COR-L47 (cell line): ENCODE data around the gene CLEC16A.
"Not testable (repeated sequence)": the region's sequence is repeated elsewhere in the genome, so short reads cannot be mapped to it uniquely, and the experiment has no call there.

Experiments
- DNase-seq: peaks from one replicate; lab custom pipeline; 2025; lab: John Stamatoyannopoulos, UW

Gene CLEC16A

DNA sequence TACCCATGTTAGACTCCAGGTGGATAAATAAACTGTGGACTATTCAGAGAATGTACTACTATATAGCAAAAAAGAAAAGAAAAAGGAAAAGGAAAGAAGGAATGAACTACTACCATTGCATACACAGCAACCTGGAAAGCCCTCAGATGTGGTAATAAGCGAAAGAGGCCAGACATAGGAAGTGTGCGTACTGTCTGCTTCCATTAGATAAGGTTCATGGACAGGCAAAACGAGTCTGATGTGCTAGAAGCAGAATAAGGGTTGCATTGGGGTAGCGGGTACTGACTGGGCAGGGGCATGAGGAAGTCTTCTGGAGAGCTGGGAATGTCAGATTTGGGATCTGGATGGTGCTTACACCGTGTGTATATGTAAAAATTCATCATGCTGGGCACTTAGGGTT is 21.8 kb downstream of the CLEC16A start:
- DNase-seq: no peak

DNA sequence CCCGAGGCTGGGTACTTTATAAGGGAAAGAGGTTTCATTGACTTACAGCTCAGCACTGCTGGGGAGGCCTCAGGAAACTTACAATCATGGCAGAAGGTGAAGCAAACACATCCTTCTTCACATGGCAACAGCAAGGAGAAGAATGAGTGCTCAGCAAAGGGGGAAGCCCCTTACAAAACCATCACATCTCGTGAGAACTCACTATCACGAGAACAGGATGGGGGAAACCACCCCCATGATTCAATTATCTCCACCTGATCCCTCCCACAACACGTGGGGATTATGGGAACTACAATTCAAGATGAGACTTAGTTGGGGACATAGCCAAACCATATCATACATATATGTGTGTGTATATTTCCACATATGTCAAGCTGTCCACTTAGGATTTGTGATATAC is 22.2 kb downstream of the CLEC16A start:
- DNase-seq: not testable (repeated sequence)

DNA sequence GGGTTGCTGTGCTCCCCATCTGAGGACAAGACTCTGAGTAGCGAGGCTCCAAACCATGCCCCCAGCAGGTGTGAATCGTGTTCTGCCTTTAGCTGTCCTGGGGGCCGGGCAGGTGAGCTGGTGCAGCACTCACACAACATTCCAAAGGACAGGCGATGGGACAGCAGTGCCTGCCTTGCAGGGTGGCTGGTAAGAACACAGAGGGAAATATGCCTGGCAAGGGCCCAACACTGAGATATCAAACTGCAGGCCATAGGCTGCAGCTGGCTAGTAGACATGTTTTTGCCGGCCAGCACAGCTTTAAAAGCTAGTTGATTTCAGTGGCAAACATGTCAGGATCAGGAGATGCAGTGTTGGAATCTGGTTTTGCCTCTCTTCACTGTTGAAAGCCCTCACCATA is 23.6 kb downstream of the CLEC16A start:
- no peak for DNase-seq

DNA sequence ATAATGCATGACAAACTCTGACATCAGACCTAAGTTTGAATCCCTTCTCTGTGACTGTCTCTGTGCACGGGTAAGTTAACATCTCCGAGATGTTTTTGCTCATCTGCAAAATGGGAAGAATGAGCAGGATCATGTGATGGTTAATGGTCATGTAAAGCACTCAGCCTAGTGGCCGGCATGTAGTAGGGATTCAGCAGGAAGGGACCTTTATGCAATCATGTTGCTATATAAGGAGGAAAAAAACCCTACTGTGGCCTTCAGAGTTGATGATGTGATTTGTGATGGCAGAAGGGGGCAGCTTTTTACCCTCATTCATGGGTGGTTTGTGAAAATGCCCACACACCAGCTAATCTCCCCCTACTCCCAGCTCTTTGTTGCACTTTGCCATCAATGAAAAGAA is 24.1 kb downstream of the CLEC16A start:
- DNase-seq: no peak

DNA sequence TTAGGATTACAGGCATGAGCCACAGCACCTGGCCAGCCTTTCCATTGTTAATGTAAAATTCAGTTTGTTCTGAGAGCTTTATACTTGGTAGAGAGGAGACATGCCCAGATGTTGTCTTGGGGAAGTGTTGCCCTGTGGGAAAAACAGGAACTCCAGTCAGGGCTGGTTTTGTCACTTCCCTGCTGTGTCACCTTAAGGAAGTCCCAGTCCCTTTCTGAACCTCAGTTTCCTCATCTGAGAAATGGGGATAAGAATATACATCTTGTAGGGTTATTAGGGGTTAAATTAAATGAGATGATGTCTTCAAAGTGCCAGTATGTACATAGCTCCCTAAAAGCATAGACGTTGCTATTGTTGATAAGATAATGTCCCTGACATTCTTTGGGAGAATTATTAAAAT is 25.3 kb downstream of the CLEC16A start:
- no peak for DNase-seq

DNA sequence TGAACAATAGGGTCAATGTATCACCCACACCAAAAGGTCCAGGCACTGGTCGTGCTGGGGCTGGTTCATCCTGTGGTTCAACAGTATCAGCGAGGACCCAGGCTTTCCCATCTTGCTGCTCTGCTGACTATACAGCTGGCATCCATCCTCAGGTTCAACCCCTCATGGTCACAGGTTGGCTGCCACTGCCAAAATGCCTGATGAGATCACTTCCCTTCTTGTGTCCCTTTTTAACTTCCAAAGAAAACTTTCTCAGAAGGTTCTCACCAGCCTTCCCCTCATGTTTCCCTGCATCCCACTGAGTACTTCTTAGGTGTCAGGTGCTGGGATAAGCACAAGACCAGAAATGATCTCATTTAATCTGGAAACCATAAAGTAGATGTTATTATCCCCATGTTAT is 25.7 kb downstream of the CLEC16A start:
- no peak for DNase-seq

DNA sequence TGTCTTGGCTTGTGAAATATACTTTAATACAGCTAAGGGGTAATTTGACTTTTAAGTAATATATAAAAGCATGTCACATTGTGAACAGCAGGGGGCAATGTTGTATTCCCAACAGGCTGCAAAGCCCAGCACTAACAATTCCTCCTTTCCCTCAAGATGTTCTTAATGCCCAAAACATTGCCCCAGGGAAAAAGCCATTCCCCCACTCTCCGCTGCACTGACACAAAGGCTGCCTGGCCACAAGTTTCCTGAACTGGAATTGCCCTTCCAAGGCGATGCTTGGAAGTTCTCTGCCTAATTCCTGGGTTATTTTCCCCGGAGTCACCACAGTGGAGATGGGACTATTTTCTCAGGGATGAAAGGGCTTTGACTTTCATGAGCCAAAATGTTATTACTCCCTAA is 27.2 kb downstream of the CLEC16A start:
- peak; percentile 50 for DNase-seq

DNA sequence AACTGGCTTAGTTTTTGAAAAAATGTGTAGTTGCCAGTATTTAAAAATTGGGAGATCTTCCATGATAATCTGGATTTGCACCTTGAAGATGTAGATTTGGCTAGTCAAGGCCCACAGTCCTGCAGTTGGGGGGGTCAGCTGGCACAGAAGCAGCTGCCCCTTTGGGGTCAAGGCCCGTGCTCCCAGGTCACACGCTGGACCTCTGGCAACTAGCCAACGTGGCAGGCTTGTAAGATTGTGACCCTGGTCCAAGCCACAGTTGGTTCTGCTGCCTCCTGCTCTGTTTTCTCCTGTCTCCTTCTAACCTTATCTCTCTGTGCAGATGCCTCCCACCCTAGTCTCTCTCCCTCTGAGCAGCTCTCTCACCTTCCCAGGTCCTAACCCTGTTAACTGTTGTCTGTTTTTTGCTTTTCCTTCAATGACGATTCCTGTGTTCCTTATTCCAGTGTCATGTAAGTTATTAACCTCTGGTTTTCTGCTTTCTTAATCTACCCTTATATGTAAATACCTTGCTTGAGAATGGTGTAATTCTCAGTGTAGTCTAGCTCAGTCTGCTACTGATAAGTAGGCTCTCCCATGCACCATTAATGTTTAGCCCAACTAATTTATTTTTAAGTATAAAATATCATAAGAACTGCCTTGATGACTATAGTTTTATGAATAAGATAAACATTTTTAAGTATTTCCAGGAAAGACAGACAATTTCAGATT is 27.9 kb downstream of the CLEC16A start:
- DNase-seq: no peak

DNA sequence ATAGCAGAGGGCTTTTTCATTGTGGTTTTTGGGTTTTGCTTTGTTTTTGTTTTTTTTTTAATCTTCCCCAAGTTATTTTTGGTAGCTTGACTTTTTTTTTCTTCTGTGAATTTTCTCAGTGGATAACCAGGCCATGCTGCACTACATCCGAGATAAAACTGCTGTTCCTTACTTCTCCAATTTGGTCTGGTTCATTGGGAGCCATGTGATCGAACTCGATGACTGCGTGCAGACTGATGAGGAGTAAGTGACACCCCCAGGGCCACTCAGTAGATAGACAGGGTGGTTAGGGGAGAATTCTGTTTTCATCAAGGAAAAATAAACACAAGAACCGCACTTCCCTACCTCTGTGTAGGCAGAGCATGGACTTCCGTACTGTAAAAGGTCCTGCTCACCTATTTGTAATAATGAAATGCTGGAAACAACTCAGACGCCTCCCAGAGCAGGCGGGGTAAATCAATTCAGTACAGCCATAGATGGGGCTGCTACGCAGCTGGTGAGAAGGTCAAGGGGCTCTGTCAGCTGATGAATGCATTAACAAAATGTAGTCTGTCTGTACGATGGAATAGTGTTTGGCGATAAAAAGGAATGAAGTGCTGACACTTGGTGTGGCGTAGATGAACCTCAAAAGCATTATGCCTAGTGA is 28.6 kb downstream of the CLEC16A start:
- DNase-seq: no peak

DNA sequence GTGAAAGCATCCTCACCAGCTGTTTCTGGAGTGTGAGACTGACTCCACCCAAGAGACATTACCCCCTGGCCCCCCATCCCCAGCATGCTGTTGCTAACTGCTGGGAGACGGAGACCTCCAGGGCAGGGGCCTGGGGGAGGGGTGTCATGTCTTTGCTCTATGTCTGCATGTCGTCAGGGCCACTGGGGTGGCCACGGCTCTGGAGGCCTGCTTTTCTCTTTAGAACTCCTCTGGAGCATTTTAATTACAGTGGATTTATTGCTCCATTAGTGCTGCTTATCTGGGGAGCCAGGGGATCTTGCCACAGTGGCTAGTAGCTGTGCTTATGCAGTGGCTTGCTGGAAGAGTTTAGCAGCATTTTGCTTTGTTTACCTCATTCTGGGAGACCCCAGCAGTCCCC is 32.3 kb downstream of the CLEC16A start:
- DNase-seq: no peak

DNA sequence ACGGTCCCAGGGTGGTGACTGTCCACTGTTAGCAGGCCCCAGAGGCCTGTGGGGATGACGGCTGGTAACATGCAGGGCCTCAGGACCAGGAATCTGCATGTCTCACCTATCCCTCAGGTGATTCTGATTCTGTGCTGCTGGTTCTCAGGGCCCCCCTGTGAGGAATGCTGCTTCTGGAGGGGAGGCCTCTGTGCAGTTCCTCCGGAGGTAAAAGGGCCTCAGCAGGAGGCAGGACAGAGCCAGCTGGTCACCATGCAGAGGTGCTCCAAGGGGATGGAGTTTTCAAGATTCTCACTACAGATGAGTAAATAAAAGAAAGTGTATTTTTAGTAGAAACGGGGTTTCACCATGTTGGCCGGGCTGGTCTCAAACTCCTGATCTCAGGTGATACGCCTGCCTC is 33.8 kb downstream of the CLEC16A start:
- no peak for DNase-seq

DNA sequence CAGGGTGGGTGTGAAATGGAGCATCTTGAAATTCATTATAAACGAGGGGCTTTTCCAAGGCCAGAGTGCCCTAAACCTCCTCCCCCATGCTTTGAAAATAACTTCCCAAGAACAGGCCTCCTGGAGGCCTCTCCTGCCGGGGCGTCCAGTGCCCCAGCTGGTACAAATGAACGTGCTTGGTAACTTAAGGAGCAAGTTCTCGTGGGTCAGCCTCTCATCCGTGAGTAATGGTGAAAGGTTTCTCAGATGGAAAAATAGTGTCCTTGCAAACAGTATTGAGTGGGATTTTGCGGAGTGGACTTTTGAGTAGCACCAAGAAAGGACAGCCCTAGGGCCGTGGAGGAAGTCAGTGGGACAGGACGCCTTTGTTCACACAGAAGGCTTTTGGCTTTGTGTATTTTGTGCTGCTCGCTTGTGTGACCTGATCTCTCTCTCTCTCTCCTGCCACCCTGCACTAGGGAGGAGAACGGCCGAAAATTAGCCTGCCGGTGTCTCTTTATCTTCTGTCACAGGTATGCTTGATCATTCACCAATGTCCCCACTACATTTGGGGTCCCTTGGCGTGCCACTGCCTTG is 34.6 kb downstream of the CLEC16A start:
- no peak for DNase-seq

DNA sequence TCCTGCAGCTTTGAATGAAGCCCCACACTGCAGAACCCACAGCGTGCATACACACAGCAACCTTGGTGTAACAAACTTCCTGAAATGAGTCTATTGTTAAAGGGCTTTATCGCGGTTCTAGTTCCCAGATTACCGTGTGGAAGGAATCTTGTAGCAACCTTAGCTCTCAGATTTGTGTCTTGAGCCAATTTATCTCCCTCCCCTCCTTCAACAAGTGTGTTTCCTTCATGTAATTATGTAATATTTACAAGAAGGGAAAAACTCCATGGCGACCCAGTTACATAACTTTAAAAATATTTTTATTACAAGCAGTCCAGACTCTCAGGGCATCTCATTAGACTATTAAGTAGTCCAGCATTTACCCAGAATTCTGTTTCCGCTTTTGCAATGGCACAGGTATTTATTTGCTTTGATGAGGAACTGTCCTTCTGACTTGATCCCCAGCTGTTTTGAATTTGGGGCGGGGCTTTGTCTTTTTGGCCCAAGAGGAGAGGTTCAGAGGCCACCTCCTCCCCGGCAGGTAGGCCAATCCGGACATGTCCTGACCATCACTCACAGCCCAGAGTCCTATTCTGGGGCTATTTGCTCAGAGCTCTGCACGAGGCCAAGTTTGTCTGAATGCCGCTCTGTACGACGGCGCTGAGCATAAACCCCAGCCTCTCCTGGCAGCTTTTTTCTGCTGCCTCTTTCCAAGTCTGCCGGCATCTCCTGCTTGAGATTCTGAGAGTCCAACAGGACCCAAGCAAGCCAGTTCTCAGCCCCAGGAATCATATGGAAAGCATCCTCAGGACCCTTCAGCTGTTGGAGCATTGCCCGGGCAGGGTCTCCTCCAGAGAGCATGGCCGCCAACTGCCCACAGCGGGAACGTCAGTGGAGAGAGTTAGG is 35.6 kb downstream of the CLEC16A start:
- no peak for DNase-seq

DNA sequence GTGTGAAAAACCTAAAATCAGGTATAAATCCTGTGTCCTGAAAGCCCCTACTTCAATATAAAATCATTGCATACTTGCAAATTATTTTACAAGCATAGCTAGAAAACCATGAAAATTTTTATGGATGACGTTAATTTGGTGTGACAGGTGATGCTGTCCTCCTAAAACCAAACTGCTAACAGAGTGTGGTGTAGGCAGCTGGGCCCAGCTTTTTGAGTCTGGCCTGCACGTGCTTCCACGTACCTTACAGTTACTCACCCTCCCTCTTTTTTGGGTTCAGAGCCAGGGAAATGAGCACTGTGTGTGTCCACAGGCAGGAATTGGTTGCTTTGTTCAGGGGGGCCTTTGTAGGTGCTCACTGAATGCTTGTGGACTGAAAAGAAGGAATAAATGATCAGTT is 36.4 kb downstream of the CLEC16A start:
- DNase-seq: no peak

DNA sequence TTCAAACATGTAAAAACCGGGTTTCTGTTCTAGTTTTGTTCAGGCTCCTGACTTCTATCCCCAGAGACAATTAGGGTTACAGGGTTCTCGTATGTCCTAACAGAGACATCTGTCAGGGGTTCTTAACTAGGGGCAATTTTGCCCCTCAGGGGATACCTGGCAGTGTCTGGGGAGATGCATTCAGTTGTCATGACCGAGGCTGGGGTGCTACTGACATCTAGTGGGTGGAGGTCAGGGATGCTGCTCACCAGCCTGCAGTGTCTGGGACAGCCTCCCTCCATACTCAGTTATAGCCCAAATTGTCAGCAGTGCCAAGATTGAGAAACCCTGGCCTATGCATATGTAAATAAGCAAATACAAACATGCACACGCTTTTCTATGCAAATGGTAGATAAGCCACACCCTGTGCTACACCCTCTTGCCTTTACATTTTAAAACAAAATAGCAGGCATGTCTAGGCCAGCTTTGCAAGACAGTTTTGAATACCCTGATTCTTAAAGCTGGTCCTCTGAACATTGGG is 37.4 kb downstream of the CLEC16A start:
- DNase-seq: no peak

DNA sequence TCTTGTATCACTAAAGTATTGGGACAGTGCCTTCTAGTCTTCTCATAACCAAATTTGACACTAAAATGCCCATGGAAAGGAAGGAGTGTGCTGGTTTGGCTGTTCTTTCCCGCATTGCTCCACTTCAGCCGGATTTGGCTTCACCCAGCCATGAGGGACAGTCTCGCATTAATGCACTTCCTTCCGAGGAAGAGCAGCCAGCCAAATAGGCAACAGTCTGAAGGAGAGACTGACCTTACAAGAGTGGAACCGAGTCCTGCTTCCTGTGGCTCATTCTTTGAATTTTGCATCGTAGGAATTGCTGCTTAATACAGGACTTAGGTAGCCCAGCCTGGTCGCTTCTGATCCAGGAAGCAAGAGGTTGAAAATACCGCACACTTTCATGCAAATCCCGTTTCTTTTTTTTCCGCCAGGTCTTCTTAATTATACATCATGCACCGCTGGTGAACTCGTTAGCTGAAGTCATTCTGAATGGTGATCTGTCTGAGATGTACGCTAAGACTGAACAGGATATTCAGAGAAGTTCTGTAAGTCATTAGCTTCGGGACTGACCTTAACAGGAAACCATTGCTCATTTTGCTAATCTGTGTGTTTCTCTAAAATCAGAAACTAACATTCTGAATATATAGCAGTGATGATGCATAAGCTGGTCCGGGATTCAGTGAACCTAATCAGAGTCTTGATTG is 38.2 kb downstream of the CLEC16A start:
- no peak for DNase-seq

DNA sequence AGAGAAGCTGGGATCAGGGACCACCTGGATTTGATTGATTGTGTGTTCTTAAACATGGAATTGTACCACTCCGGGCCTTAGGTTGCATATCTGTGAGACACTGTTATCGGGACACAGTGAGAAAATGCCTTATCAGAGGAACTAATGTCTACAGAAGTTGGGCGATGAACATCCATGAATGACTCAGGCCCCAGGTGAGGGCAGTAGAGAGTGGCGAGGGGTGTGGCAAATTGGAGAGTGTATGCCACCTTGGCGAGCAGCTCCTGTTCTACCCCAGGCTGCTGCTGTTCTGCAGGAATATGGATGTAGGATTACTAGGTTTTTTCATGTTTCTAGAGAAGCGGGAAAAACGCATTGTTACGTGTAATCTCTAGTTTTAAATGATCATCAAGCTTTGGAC is 38.8 kb downstream of the CLEC16A start:
- no peak for DNase-seq

DNA sequence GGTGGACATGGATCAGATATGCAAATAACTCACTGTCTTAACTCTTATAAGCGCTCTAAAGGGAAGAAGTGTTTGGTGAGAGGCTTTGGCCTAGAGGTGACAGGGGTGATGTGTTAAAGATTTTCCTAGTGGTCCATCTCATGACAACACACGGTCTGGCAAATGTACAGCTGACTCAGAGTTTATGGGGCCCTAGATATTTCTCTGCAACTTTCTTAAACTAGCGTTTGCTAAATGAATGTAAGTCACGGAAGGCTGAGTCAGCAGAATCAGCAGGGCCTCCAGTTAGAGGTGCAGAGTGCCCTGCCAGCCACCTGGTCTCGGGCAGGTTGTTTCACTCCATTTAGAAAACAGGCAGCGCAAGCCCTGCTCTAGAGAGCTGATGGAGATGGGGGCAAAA is 40.1 kb downstream of the CLEC16A start:
- no peak for DNase-seq

DNA sequence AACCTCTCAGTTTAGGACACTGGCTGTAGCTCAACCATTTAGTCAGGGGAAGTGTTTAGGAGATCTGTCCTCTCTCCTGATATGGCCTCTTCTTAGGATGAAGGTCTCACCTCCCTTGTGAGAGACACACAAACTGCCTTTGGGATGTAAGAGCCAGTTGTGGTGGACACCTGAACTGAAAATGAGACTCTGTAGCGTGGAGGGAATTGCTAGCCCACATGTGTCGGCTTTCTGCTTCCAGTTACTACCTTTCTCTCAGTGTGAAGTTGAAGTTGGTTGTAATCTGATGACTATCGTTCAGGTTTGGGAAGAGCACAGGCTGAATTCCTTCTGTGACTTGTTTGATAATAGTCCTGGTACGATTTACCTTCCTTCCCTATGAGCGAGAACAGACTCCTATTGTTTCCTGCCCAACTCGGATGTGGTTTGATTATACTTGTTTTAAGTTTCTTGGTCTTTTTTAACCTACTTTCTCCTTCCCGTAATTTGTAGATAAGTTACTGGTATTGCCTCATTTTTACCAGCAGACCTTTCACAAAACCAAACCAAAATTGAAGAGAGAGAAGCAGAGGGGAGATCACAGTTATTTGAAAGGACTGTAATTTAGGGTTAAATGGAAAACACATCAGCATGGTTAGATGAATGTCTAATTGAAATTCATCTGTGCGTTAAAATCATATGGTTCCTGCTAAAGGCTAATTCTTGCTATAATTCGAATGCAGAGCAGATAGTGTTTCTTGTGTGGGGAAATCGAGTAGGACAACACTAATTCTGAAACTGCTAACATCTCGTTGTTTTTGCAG is 43.2 kb downstream of the CLEC16A start:
- no peak for DNase-seq

DNA sequence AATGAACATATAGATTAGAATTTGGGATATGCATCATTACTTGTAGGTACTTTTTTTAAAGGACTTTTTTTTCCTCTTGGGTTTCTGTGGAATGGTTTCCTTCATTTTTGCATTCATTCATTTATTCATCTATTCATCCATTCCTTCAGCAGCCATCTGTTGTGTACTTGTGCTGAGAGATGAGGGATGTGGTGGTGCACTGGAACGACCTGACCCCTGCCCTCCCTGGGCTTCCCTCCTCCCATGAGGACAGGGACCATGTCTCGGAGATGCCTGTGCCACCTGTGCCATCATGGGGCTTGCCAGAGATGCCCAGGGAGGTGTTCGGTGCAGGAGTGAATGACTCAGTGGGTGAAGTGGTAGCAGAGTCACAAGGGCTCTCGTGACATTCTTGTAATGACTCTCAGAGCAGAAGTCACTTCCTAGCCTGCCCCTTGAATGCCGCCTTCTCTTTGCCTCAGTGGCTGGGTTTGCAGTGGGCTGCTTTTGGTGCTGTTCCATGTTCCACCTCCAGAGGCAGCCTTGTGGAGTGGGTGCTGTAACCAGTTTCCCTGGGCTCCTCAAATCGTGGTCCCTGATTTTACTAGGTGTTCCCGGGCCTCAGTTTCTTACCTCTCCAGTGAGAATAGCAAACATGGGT is 43.9 kb downstream of the CLEC16A start:
- DNase-seq: no peak

DNA sequence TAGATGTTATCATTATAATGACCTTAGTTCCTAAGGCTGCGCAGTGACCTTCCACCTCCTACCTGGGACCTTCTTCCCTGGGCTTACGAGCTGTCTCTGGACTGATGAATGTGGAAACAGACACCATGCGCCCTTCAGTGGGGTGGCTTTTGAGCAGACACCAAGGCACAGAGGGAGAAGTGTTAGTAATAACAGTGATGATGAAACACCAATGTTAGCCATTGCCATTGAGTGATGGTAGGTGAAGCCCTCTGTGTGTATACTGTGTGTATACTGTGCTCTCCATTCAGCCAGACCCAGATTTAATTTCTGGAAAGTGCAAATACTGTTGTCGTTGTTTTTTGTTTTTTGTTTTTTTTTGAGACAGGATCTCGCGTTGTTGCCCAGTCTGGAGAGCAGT is 44.5 kb downstream of the CLEC16A start:
- no peak for DNase-seq
